H1 (cell line): Measurements from ENCODE around the gene DFFB. TPM values are rescaled to one million over a fixed set of nuclear protein-coding genes. Genes with fewer than 3 reads are reported as not detected.

Source experiments
- EZH2 ChIP-seq: fragments of 200-600 bp; sonication (generic); IDR thresholded peaks from 2 replicates; pipeline ENCODE4 v1.7.1; 2012; ENCODE audit warnings: low read depth, mild to moderate bottlenecking, moderate library complexity, low read length, inconsistent platforms; ENCODE audit not compliant: severe bottlenecking
- KDM5A ChIP-seq: fragments of 200-600 bp; IDR thresholded peaks from 2 replicates; pipeline ENCODE4 v1.7.1; 2012; ENCODE audit warnings: mild to moderate bottlenecking, low read length, inconsistent platforms, mixed read lengths
- MAFK ChIP-seq: IDR thresholded peaks from 2 replicates; pipeline ENCODE4 v1.6.1; 2012; ENCODE audit warnings: low read depth, mild to moderate bottlenecking, improper control_type of control experiment, low read length
- polyA plus RNA-seq, 7 experiments: library from polyadenylated mRNA; depleted of rRNA in 3 of 7; stranded (reverse) in 5 of 7; unstranded in 2 of 7; fragments of >200 nt in 5 of 7; fragments of 200-250 nt in 2 of 7; gene quantifications; 1 replicate in 5 of 7; 2 replicates in 1 of 7; 4 replicates in 1 of 7; pipeline versions ENCODE4 v1.2.1 to v1.2.3, GENCODE V29; 2011 to 2013; ENCODE audit warnings: missing spikeins in 2 of 7, mixed read lengths in 2 of 7
- total RNA-seq: library from RNA; stranded (reverse); fragmentation: NEBNext Ultra II Directional; extraction: Animal tissue kit (Norgen Biotek cat#: 25700); gene quantifications from 2 replicates; pipeline ENCODE4 v1.2.1, GENCODE V29; 2021

Gene DFFB
- total and polyA plus RNA-seq, 2 of the 8 experiments (the other 6 are each of a cell fraction or from before 2014, with no cell fraction given) = 8.6 to 11.9 TPM

DNA sequence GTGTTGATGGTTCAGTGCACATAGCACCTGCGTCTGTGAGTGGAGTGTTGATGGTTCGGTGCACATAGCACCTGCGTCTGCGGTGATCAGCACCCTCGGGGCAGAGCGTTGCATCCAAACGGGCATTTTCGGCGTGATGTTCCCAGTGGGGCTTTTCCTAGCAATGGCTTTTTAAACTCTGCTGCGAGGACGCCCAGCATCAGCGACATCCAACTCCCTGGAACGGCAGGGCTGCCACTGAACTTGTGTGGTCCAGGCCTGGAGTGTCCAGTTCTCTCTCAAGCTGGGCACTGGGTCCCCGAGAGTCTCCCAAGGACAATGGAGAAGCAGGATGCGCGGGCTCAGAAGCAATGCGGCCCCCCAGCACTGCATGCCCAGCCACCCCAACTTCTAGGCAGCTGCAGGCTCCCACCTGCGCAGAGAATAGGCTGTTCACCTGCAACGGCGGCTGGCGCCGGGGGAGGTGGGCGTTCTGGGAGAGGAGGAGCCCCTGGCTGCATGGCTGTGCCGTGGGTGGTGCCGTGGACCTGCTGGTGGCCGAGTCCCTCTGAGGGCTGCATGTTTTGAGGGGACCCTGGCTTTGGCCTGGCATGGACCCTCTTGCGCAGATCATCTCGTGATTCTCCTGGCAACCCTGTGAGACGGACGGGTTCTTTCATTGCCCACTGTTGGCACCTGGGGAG is 52.9 kb downstream of the DFFB start (continued):
- TF ChIP-seq KDM5A = no peak
- TF ChIP-seq MAFK = no peak
- no peak for TF ChIP-seq EZH2
